Mesenteric fat pad (tissue), 1 donor: ENCODE measurements around the gene CHD5. TPM values are rescaled to one million over a fixed set of nuclear protein-coding genes. Genes with fewer than 3 reads are reported as not detected.
"Not testable (repeated sequence)": the region's sequence is repeated elsewhere in the genome, so short reads cannot be mapped to it uniquely, and the experiment has no call there.

Experiments
- DNase-seq: peaks from one replicate; pipeline ENCODE4 v3.0.0-alpha.2; 2020; ENCODE audit warnings: low spot score
- long read RNA-seq: library from polyadenylated mRNA; unstranded; transcript quantifications from one replicate; pipeline ENCODE4 v2.0.0, GENCODE V29; 2020
- total RNA-seq: library from RNA; stranded (reverse); fragmentation: NEBNext Ultra II Directional; extraction: Animal tissue kit (Norgen Biotek cat#: 25700); gene quantifications from one replicate; pipeline ENCODE4 v1.2.1, GENCODE V29; 2021
- donor health status: DM: yes; HTN: yes; CAD: no.

Gene CHD5
- total RNA-seq = 0.13 TPM
- long read RNA-seq = 0 reads

DNA sequence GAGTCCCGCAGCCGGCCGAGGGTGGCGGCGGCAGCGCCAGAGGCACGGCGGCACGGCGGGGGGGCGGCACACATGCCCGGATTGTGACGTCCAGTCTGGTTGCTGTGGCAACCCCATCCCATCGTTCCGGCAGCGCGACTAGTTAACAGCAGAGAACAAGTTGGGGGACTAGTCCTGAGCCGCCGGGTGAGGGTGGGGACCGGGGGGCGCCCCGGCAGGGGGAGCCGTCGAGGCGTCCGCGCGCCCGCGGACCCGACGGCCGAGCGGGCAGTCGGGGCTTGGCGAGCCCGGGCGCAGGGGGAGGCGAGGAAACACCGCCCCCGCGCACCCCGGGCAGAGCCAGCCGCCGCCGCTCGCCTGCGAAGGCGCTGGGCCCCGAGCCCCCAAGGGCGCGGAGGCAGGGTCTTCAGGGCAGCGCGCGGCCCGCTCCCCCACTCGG lies at the start of gene CHD5:
TSS of gene CHD5 (minus strand) at position 54 of the 439 bp plus-strand sequence. CDS start 298 bp downstream, outside the sequence.
- no peak for DNase-seq

DNA sequence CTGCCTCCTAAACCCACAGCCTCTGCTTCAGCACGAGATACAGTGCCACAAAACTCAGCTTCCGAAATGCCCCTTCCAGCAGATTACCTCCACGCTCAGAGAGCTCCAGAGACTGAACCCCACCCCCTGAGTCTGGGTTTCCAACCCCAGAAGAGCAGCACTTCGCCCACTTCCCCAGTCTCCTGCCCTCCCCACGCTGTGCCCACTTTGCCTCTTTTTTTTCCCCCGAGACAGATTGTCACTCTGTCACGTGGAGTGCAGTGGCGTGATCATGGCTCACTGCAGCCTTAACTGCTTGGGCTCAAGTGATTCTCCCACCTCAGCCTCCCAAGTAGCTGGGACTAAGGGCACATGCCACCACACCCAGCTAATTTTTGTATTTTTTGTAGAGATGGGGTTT lies 45.5 kb upstream of the CHD5 start:
- DNase-seq = no peak

DNA sequence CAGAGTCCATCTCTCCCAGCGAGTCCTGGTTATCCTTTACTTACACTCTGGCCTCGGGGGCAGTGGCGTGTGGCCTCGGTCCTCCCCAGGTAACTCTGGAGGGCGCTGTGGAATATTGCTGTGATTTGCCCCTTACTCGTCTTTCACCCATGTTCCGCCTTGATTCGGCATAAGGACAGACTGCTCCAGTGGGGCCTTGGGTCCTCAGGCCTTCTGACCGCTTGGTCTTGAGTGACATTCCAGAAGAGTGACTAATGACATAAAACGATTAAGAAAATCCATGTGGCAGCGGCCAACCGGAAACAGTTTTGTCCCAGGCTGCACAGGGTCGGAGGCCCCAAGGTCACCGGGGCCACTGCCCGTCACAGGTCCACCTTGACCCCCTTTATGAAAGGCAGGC lies 44.6 kb upstream of the CHD5 start:
- DNase-seq = no peak

DNA sequence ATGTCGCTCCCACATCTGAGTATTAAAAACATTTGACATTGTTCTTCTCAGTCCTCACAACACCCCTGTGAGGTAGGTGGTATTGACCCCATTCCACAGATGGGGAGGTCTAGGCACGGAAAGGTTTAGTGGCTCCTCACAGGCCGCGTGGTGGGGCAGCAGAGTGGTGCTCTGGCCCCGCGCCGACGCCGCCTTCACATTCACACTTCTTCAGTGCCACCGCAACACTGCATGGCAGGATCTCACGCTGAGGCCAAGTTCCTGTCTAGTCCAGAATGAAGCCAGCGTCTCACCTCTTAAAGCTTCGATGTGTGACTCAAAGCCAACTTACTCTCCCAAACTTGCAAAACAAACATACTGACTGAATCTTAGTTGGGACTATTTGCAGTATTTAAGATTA lies 43.5 kb upstream of the CHD5 start:
- DNase-seq = no peak

DNA sequence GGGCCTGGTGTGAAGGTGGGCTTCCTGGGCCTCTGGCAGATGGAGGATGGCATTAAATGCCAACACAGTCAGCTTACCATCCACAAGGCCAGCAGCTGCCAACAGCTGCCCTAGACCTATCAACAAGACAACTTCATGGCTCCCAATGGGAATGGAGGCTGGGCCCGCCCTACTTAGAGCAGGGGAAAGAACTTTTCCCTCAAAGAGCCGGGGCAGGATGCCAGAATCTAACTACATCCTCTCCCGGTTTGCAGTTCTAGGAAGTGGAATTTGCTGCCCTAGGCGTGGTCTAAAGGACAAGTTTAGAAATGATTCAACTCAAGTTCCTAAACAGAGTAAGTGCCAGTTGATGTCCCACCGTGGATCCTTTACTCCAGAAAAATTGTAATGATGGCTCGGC lies 42.5 kb upstream of the CHD5 start:
- DNase-seq = no peak

DNA sequence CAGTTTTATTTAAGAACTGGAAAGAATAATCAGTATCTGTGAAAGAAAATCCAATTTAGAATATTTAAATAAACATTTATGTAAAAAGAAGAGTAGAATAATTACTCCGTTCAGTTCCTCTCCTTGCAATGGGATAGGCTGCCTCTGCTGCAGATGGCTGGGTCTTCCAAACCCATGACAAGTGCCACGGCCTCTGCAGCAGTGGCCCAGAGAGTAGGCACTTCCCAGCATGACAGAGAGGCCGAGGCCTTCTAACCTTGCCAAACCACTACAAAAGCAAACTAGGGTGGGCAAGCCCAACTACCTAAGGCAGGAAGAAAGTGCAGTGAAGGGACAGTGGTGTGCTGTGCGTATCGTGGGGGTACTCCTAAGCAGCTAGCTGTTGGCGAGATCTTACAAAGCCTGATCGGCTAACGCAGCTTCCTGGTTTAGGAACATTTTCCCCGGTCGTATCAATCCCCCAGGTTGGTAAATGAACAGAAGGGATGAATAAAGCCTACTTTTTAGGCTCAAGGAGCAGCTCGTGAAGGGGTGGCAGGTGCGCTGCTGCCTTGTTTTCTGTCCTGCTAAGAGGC lies 41.2 kb upstream of the CHD5 start:
- no peak for DNase-seq

DNA sequence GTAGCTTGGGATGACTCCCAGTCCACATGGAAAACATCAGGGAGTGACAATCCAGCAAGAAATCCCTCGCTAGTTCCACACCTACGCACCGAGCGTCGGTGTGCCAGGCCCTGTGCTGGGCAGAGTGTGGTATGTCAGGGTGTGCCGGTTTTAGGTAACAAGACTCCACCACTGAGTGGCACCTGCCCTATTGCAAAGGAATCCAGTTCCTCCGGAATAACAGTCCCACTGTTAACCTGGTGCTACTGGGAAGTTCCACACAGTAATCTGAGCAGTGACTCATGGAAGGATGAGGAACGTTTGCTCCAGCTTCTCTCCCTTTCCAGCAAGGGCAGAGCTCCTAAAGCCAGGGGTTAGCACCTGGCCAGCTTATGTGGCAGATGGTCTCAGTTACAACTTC lies 40.1 kb upstream of the CHD5 start:
- no peak for DNase-seq

DNA sequence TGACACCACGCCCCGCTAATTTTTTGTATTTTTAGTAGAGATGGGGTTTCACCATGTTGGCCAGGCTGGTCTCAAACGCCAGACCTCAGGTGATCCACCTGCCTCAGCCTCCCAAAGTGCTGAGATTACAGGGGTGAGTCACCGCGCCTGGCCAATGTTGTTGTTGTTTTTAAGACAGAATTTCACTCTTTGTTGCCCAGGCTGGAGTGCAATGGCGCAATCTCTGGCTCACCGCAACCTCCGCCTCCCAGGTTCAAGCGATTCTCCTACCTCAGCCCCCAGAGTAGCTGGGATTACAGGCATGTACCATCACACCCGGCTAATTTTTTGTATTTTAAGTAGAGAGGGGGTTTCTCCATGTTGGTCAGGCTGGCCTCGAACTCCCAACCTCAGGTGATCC lies 39.5 kb upstream of the CHD5 start:
- not testable (repeated sequence) for DNase-seq

DNA sequence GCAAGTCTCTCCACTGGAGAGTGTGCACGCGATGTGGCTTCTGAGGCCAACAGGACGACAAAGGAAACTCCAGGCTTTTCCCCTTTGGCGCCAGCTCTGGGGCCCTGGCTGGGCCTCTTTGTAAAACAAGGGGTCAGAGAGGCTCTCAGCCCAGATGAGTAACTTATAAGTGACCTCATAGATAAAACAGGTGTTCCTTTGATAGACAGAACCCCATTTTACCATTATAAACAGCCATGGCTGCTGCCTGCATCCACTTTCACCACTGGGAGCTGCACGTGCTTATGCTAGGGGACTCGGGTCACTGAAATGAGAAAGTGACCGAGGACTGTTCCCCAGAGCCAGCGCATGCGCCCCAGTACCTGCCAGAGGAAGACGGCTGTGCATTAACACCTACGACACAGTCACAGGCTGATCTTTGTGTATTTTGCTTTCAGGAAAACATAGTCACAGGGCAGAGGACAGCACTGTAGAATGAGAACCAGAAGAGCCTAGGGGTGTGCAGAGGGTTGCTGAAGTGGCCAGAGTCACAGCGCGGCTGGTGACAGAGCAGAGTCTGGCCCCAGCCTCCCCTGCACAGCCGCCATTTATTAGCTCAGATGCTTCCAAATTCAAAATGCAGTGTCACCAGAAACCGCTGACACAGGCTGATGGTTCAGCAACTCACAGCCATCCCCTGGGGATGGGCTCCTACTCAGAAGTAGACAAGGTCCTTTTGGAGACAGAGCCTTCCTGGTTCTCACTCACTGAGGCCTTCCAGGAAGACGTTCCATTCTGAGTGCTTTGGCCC lies 38.4 kb upstream of the CHD5 start:
- DNase-seq = no peak

DNA sequence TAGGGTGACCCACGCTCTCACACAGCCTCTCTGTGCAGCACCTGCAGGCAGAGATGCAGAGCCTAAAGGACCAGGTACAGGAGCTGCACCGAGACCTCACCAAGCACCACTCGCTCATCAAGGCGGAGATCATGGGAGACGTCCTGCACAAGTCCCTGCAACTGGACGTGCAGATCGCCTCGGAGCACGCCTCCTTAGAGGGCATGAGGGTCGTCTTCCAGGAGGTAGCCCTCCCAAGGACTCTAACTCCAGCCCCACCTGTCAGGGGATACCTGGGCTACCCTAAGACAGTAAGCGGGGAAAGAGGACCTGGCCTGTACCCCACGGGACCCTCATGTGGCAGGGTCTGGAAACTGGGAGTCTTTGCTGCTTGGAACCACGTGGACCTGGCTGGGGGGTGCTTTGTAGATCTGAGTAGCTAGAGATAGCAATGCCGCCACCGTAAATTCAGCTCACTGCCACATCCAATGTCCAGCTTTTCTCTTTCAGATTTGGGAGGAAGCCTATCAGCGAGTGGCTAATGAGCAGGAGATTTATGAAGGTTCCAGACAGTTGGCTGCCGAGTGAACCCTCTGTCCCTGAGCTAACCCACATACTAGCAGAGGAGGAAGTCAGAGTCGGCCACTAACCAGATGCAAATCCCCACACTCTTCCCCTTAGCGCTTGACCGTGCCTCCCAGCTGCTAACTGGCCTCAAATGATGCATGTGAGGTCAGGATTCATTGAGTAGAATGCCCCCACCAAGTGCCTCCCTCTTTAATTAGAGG lies 32.3 kb upstream of the CHD5 start:
- no peak for DNase-seq

DNA sequence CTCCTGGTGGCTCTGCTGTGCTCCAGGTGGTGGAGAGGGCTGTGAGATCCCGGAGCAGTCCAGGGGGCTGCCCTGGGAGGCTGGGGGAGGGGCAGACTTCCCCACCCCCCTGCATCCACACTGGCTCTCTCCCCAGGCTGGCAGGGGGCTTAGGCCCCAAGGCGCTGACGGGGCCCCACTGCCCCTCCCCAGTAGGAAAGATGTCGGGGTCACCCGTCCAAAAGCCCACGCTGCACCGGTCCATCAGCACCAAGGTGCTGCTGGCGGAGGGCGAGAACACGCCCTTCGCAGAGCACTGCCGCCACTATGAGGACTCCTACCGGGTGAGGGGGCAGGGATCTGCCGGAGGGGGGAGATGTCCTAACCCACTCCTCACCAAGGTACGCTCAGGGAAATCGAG lies 31.6 kb upstream of the CHD5 start:
- no peak for DNase-seq

DNA sequence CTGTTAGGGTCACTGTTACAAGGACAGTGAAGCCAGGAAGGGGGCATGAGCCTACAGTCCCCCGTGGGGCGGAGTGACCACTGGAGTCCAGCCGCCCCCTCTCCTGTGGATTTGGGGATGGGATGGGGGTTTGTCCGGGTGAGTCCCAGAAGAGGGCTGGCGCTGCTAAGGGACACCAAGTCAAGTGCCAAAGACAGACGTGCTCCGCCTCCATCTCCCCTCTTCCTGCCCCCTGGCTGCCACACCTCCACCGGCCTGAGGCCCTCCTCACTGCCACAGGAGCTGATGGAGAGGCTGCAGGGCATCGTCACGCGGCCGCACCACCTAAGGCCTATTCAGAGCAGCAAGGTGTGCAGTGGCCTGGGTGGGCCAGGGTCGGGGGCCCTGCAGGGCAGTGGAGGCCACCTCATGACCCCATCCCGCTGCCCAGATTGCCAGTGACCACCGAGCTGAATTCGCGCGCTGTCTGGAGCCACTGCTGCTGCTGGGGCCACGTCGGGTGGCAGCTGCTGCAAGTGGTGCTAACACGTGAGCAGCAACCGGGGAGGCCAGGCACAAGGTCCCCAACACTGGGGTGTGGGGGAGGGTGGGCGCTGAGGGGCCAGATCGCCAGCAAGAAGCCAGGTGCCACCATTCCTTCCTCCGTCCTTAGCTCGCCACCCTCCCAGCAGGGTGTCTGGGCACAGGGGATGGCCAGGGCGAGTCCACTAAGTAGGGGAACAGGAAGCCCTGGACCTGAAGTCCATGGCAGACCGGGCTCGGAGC lies 30.7 kb upstream of the CHD5 start:
- no peak for DNase-seq

DNA sequence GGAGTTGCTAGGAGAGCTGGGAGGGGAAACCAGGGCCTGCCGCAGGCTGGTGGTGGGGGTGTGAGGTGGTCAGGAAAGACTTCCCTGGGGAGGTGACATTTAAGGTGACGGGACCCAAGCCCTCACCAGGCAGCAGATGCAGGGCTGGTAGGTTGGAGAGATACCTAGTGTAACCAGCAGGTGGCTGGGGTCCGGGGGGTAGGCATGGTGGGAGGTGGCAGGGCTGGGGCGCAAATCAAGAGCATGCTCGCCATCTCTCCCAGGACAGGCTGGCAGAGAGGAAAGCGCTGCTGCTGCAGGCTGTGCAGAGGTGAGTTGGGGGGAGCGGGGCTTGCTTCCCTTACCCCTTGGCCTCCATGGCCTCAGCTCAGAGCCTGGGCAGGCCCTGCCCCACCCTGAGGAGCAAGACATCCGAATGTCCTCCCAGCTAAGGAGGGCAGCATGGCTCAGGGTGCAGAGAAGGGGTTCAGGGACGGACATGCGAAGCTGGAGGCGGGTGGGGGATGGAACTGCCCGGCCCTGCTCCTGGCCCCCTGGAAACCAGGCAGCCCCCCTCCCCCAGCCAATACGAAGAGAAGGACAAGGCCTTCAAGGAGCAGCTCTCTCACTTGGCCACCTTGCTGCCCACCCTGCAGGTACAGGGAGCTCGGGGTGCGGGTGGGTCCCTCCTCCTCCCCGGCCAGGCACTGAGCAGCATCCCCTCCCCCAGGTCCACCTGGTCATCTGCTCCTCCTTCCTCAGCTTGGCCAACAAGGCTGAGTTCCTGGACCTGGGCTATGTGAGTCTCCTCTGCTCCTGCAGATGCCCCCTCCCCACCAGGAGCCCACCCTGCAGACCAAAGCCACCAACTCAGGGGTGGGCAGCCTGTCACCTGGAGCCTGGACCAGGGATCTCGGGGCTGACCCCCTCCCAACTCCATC lies 29.8 kb upstream of the CHD5 start:
- no peak for DNase-seq

DNA sequence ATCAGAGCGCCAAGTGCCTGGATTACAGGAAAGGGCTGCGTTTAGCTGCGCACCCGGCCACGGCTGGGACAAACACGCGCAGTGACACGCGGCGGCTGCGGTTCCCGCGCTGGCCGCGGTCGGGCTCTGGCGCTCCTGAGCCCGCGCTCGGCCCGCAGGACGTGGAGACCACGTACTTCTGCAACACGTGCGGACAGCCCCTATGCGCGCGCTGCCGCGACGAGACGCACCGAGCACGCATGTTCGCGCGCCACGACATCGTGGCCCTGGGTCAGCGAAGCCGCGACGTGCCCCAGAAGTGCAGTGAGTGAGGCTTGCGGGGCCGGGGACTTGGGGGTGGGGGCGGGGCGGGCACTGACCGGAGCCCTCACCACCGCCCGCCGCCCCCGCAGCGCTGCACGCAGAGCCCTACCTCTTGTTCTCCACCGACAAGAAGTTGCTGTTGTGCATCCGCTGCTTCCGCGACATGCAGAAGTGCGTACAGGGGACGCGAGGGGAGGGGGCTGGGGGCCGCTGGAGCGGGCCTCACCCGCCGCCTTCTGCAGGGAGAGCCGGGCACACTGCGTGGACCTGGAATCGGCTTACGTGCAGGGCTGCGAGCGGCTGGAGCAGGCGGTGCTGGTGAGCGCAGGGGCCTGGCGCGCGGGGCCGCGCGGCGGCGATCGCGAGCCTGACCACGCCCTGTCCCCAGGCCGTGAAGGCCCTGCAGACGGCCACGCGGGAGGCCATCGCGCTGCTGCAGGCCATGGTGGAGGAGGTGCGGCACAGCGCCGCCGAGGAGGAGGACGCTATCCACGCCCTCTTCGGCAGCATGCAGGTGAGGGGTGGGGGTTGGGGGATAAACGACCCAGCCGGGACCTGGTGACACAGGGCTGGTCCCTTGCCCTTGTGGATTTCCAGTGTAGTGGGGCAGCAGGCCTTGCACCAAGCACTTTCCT lies 28.9 kb upstream of the CHD5 start:
- no peak for DNase-seq

DNA sequence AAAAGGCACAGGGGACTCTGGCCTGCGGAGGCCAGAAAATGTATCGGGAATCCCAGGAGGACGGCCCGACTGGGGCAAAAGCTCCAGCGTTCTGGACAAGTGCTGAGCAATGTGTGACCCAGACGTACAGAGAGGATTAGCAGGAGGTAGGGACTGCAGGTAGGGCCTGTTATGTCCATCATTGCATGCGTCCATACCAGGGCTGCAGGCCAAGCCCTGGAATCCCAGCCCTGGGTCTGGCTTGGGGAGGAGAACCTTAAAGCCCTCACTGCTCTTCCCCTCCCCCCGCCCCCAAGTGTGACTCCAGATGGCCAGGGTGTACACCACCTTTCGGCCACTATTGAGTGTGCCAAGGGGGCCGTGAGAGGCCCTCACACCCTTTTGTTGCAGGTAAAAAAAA lies 27.8 kb upstream of the CHD5 start:
- DNase-seq = no peak

DNA sequence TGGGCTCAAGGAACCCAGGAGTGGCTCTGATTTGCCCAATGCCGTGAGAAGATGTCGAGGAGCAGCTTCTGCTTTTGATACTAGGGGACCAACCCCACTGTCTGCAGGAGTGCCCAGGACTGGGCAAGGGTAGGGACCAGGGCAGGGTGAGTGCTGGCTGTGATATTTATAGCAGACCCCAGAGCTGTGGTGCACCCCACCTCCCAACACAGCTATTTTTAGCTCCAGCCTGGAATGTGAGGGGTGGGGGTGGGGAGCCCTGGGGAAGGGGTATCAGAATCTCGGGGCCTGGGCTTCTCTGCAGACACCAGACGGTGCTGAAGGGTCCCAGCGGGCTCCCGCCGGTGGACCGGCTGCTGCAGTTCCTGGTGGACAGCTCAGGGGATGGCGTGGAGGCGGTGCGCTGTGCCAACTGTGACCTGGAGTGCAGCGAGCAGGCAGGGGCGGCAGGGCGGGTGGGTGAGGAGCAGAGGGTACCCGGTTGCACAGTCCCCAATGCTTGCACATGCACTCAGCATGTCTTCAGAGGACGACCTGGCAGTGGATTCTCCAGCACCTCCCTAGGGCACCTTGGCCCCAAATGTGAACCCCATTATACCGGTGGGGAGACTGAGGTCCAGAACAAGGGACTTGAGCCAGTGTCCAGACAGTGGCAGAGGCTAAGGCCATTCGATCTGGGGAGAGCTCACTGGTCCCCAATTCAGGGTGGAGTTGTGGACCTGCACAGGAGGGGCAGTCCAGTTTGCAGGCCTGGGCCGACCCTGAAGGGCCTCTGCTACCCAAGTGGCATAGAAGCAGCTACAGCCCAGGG lies 27.2 kb upstream of the CHD5 start:
- DNase-seq = no peak

DNA sequence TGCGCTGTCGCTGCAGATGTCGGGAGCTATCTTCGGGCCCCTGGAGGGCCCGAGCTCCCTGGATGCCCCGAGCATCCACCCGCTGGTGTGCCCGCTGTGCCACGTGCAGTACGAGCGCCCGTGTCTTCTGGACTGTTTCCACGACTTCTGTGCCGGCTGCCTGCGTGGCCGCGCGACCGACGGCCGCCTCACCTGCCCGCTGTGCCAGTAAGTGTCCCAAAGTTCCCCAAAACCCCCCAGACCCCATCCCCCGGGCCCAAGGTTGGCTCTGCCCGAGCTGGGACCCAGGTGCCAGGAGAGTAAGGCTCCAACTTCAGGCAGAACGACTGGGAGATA lies 26.4 kb upstream of the CHD5 start:
- no peak for DNase-seq

DNA sequence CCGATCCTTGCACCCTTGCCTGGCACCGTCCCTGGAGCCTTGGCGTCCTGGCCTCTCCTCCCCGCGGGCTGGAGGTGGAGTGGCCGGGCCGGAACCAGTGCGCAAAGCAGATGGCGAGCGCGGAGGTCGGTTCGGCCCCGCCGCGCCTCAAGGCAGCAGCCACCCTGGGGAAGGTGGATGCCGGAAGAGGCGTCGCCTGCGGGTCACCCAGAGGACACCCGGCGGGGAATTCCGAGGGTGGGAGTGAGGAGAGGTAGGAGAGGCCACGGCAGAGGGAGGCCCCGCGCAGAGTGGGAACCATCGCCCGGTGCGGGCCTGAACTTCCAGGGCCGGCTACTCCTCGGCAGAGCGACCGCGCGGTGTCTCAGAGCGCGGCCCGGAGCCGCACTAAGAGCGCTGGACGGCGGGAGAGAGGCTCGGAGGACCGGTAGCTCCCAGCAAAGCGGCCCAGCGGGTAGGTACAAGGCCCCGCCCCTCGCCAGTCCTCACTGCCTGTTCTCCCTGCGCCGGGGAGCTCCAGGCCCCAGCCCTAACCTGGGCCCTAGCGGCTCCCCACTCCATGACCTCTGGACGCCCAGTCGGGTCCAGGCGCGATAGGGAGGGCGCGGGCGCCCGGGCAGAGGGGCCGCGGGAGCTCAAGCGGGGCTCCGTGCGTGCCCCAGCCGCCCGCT lies 25.9 kb upstream of the CHD5 start, which contains the start of gene RNF207:
TSS of gene RNF207 (plus strand) at position 271 of the 671 bp plus-strand sequence. CDS start 417 bp downstream, outside the sequence.
- DNase-seq = no peak
